CMK (cell line): ENCODE results near the gene PRSS53.
"Not testable (repeated sequence)": the region's sequence is repeated elsewhere in the genome, so short reads cannot be mapped to it uniquely, and the experiment has no call there.

ENCODE experiments used
- DNase-seq: peaks from one replicate; pipeline ENCODE4 v3.0.0-alpha.2; 2010; ENCODE audit warnings: low read depth

Gene PRSS53

DNA sequence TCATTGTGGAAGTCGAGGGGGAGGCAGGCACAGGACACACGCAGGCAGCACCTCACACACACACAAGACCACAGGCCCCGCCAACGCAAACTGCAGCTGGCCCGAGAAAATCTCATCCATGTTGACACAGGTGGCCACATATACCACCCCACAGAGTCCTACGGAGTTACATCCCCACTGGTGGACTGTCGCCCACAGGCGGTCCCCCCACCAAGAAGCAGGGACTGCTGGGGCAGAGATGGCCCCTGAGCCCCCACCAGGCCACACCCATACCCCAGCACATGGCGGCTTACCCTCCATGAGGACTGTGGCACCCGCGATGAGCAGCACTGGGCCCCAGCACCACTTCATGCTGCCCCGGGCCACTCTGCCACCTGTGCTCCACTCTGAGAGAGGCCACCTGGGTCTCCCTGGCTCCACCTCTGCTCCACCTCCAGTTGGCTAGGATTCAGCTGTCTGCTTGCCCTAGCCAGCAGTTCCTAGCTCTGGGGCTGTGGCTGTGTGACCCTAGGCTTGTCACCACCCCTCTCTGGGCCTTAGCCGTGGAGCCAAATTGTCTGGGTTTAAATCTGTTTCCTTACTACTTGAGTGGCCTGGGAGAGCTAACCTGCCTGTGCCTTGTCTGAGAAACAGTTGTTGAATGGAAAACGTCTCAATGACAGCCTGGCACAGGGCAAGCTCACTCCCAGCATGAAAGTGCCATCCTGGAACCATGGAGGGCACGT, at the start of gene PRSS53:
Gene PRSS53, minus strand, starts transcription at position 485 of the 725 bp plus-strand sequence. Its CDS starts 134 bp downstream, at position 351.
- DNase-seq, result no peak

DNA sequence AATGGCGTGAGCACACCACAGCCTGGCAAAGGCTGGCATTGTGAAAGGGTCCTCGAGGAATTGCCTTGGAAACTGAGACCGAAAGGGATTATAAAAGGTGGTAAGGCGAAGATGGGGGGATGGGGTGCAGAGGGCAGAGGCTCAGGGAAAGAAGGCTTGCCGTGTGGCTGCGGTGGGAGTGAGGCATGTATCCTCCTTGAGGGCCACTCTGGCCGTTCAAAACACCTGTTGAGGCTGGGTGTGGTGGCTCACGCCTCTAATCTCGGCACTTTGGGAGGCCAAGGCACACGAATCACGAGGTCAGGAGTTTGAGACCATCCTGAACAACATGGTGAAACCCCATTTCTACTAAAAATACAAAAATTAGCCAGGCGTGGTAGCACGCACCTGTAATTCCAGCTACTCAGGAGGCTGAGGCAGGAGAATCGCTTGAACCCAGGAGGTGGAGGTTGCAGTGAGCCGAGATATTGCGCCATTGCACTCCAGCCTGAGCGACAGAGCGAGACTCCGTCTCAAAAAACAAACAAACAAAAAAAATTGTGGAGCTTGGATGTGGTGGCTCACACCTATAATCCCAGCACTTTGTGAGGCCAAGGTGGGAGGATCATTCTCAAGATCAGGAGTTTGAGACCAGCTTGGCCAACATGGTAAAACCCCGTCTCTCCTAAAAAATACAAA, 48.2 kb upstream of the PRSS53 start:
- DNase-seq, result not testable (repeated sequence)

DNA sequence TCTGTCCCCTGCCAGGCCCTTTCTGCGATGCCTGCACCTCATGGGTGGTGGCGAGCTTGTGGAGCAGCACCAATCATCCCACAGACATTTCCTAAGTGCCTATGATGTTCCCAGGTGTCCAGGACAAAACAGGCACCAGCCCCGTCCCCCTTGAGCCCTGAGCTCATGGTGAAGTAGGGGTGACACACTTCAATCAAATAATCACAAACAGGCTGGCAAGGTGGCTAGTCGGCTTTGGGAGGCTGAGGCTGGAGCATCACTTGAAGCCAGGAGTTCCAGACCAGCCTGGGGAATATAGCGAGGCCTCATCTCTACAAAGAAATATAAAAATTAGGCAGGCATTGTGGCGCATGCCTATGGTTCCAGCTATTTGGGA, 47.5 kb upstream of the PRSS53 start:
- DNase-seq, result no peak

DNA sequence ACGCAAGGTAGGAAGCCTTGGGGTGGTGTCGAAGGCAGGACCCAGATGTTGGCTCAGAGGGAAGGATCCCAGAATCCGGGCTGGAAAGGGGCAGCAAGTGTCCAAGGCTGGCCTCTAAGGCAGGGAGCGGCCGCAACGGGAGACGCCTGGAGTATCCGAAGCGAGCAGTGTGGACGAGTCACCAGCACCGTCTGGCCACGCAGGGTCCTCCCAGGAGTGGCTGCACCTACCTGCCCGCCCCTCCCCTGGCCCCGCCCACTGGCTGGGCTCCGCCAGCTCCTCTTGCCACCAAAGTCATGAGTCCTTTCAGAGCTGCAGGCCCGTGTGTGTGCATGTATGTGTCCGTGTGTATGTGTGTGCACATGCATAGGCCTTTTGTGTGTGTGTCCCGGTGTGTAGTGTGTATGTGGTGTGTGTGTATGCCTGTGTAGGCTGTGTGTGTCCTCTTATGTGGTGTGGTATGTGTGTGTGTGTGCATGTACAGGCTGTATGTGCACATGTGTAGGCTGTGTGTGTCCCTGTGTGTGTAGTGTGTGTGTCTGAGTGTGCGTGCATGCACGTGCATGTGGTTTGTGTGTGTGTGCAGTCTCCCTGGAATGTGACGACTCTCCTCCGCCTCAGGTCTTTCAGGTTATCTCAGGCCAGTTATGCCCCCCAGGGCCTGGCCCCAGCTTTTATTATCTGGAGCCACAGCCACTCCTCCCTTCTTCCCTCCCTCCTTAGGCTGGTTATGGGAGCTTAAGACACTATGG, 47.0 kb upstream of the PRSS53 start, which contains the start of gene PRSS8:
Gene PRSS8, minus strand, starts transcription at position 193 of the 752 bp plus-strand sequence. CDS start 229 bp downstream, outside the sequence.
- no peak for DNase-seq

- DNase-seq, result no peak
Measured at GRCh38 chr16:31134625-31135534, 46.1 kb upstream of the PRSS53 start.

DNA sequence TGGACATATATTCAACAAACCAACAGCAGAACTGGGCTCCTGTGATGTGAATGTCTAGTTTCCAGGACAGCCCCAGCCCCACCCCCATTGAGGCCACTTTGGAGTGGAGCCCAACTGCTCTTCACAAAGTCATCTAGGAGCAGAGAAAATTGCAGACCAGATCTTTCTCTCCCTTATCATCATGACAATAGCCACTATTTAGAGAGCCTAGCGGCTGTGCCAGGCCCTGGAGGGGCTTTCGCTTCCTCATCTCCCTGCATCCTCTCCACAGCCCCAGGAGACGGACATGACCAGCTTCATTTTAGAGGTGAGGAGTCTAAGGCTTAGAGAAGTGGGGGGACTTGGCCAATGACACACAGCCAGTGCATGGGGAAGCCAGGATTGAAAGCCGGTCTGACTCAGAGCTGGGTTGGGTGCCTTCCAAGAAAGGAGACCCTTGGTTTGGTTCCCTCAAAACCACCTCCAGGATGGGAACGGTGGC, 45.4 kb upstream of the PRSS53 start:
- DNase-seq, result no peak

DNA sequence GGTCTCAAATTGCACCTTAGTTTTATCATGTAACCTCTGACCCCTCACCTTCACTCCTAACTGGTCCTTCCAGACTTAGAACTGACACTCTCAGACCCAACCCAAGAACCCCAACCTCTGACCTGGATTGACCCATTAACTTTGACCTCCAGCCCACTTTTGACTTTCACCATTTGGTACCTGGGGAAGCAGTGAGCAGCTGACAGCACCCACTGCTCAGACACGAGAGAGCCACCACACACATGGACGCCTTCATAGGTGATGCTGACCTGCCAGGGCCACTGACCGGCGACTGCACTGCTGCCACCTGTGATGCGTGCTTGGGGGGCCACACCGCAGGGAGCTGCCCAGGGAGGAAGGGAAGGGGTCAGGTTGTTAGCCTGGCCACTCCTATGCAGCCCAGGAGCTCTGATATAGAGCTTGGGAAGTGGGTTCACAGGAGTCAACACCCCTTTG, 44.3 kb upstream of the PRSS53 start:
- no peak for DNase-seq

- DNase-seq, result no peak
Measured at GRCh38 chr16:31132303-31132979, 43.7 kb upstream of the PRSS53 start.

DNA sequence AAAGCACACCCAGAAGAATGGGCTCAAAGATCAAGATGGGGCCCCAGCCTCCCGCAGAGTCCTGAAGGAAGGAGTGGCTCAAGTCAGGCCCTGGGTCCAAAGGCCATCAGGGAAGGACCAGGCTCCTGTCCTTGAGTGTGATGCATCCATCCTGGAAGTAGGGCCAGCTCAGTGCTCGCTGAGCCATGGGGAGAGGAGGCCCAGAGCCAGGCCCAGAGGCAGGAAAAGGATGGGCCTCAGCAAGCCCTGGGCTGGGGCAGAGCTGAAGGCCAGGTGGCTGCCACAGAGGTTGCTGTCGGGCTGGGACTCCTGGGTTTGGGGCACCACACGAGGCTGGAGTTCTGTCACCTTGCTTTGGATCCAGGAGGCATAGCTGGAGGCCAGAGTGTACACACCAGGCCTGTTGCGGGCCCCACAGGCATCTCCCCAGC, 43.1 kb upstream of the PRSS53 start:
- no peak for DNase-seq

DNA sequence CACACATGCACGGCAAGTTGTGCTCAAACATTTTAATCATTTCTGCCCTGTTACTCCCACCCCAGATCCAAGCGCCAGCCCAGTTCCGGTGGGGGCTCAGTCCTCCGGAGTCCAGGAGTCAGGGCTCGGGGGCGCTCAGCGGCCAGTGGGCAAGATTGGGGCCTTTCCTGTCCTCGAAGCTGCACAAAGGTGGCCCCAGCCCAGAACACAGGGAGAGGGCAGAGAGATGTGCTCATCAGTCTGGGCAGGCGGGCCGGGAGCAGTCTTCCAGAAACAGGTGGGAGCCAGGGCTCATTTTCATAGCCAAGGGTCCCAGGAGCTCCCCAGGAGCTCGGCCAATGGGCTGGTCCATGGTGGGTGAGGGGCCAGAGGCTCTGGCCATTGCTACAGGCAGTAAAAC, 42.7 kb upstream of the PRSS53 start:
- DNase-seq, result no peak

DNA sequence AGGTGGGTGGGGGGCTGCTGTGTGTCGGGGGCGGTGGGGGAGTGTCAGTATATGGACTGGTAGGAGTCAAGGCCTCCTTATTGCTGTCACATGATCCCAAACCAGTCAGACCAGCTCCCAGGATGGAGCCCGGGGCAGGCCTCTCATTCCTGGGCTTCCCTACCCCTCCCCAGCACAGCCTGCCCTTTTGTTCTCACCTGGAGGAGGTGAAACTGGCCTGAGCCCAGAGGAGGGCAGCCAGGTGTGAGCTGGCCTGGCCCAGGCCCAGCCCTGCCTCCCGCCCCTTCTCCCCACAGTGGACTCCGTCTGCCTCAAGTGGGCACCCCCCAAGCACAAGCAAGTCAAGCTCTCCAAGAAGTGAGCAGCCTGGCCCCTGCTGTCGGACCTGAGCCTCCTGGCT, 42.2 kb upstream of the PRSS53 start:
- DNase-seq, result no peak

GRCh38 chr16:31130336-31130891, 41.7 kb upstream of the PRSS53 start:
- no peak for DNase-seq

GRCh38 chr16:31129568-31130335, 41.0 kb upstream of the PRSS53 start:
- no peak for DNase-seq

DNA sequence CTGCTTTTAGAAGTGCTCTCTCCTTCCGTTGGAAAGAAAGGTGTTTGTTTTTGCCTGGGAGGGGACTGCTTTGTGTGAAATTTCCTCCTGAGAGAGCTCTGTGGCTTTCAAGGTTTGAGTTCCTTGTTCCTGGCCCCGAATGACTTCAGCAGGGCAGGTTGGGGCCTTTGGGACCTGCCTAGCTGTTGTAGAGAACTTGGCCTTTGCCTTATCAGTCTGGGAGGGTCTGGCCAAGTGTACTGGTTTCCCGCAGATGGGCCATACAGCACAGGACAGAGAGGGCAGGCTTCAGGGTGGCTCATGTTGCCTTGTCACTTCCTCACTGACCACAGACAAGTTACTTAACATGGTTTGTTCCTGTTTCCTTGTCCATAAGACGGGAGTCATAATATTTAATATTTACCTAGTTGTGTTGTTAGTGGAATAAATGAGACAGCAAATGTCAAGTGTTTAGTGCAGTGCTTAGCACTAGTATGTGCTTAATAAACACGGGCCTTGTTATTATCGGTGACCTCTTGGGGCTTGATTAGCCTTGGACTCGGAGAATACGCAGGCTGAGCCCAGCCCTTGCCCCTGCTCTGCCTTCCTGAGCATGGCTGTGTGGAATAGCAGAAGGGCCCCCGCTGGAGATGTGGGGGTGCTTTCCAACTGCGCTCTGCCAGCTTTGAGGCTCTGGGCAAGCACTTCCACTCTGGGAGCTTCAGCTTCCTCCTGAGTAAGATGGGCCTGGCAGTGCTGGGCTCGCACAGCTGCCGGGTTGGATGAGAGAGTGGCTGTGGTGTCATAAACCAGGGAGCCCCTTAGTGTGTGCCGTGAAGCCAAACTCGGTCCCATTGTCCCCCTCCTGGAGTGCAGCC, 40.2 kb upstream of the PRSS53 start:
- DNase-seq, result peak; percentile 92

GRCh38 chr16:31127182-31127581, 38.4 kb upstream of the PRSS53 start:
- DNase-seq, result no peak

GRCh38 chr16:31125844-31126243, 37.1 kb upstream of the PRSS53 start:
- DNase-seq, result no peak

GRCh38 chr16:31120129-31120528, 31.4 kb upstream of the PRSS53 start:
- no peak for DNase-seq

DNA sequence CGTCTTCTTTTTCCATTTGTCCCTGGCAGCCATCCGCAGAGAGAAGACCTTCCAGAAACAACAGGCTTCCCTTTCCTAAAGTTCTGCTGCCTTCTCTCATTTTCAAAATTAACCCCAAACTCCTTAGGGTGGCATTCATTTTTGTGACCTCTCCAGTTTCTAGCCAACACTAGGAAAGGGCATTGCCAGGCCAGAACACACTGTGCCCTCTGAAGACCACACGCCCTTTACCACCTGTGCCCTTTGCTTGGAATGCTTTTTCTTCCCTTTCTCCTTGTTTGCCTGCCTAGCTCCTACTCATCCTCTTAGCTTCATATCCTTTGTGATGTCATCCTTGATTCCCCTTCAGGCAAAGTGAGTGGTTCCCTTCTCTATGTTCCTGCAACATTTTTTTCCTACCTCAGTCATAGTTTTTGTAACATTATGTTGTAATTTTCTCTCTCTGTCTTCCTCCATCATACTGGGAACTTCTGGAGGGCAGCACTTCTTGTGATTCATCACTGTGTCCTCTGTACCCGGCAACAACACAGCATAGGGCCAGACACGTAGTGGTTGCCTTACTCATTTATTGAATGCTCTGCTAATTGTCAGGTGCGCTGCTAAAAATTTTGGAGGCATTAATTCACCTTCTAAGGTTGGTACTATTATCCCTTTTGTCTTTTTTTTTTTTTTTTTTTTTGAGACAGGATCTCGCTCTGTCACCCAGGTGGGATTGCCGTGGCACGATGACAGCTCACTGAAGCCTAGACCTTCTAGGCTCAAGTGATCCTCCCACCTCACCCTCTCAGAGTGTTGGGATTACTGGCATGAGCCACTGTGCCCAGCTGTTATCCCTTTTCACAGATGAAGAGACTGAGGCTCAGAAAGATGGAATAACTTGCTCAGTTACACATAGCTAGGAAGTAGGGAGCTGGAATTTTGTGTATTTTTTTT, 29.7 kb upstream of the PRSS53 start:
- no peak for DNase-seq
